Measurements from ENCODE around the gene MAP3K4. TPM values are rescaled to one million over a fixed set of nuclear protein-coding genes. Genes with fewer than 3 reads are reported as not detected.
A peak's percentile ranks its signal among the peaks of the same experiment; 100 is the strongest.

Gene MAP3K4
- total RNA-seq, 2 donors from 2014 or later: 40.7 to 43.2 TPM

- DNase-seq (no peak), ATAC-seq (no peak)
- intact Hi-C loops (cut with DNase I, micrococcal nuclease): loop anchor here in 1 of 2 donors (10.0 kb wide), 1 partner anchor 61 kb away; no protein-coding TSS in a partner anchor
These were observed 4.6 kb downstream of the MAP3K4 start for GRCh38 chr6:160996131-160996601.

- no peak for ATAC-seq
- no peak for DNase-seq
- intact Hi-C loops (cut with DNase I, micrococcal nuclease): loop anchor here in 1 of 2 donors (10.0 kb wide), 1 partner anchor 63 kb away; no protein-coding TSS in a partner anchor
These were observed 6.6 kb downstream of the MAP3K4 start for GRCh38 chr6:160998217-160998616.

- intact Hi-C loops (cut with DNase I, micrococcal nuclease): loop anchor here in 1 of 2 donors (10.0 kb wide), 1 partner anchor 64 kb away; no protein-coding TSS in a partner anchor
- ATAC-seq (no peak), DNase-seq (no peak)
These were observed 7.2 kb downstream of the MAP3K4 start for GRCh38 chr6:160998766-160999165.

GRCh38 chr6:160999516-160999915, 7.9 kb downstream of the MAP3K4 start:
- no peak for DNase-seq
- ATAC-seq: no peak
- intact Hi-C loops (cut with DNase I, micrococcal nuclease): loop anchor here in 1 of 2 donors (10.0 kb wide), 1 partner anchor 65 kb away; no protein-coding TSS in a partner anchor

- no peak for DNase-seq
- no peak for ATAC-seq
- intact Hi-C loops (cut with DNase I, micrococcal nuclease): no loop called here
These were observed 9.1 kb downstream of the MAP3K4 start for GRCh38 chr6:161000632-161001031.

- intact Hi-C loops (cut with DNase I, micrococcal nuclease): no loop called here
- no peak for DNase-seq
- ATAC-seq: peak; percentile 56
These were observed 9.9 kb downstream of the MAP3K4 start for GRCh38 chr6:161001421-161001820.

GRCh38 chr6:161003336-161003735, 11.8 kb downstream of the MAP3K4 start:
- intact Hi-C loops (cut with DNase I, micrococcal nuclease): no loop called here
- ATAC-seq: no peak
- DNase-seq: no peak

GRCh38 chr6:161008245-161008644, 16.7 kb downstream of the MAP3K4 start:
- ATAC-seq (no peak), DNase-seq (no peak)
- intact Hi-C loops (cut with DNase I, micrococcal nuclease): no loop called here

- DNase-seq: no peak
- no peak for ATAC-seq
- intact Hi-C loops (cut with DNase I, micrococcal nuclease): no loop called here
These were observed 18.4 kb downstream of the MAP3K4 start for GRCh38 chr6:161009991-161010390.

- intact Hi-C loops (cut with DNase I, micrococcal nuclease): no loop called here
- DNase-seq (no peak), ATAC-seq (no peak)
These were observed 18.8 kb downstream of the MAP3K4 start for GRCh38 chr6:161010418-161010817.

- no peak for ATAC-seq
- no peak for DNase-seq
These were observed 20.2 kb downstream of the MAP3K4 start for GRCh38 chr6:161011492-161012480.

GRCh38 chr6:161013695-161014094, 22.1 kb downstream of the MAP3K4 start:
- intact Hi-C loops (cut with DNase I, micrococcal nuclease): no loop called here
- ATAC-seq (peak; percentile 24), DNase-seq (no peak)

More at GRCh38 chr6:161011492-161012480, 20.2 kb downstream of the MAP3K4 start:
- intact Hi-C loops (cut with DNase I, micrococcal nuclease): no loop called here

- intact Hi-C loops (cut with DNase I, micrococcal nuclease): no loop called here
- ATAC-seq: no peak
- no peak for DNase-seq
These were observed 26.4 kb downstream of the MAP3K4 start for GRCh38 chr6:161017766-161018564.

- DNase-seq: no peak
- intact Hi-C loops (cut with DNase I, micrococcal nuclease): no loop called here
- ATAC-seq: peak; percentile 49
These were observed 27.8 kb downstream of the MAP3K4 start for GRCh38 chr6:161019324-161019839.

GRCh38 chr6:161021543-161021942, 30.0 kb downstream of the MAP3K4 start:
- DNase-seq (no peak), ATAC-seq (no peak)
- intact Hi-C loops (cut with DNase I, micrococcal nuclease): no loop called here

- no peak for DNase-seq
- intact Hi-C loops (cut with DNase I, micrococcal nuclease): no loop called here
- ATAC-seq: no peak
These were observed 30.6 kb downstream of the MAP3K4 start for GRCh38 chr6:161021998-161022743.

- intact Hi-C loops (cut with DNase I, micrococcal nuclease): no loop called here
- ATAC-seq (no peak), DNase-seq (no peak)
These were observed 31.7 kb downstream of the MAP3K4 start for GRCh38 chr6:161023316-161023715.

GRCh38 chr6:161024364-161024920, 32.9 kb downstream of the MAP3K4 start:
- intact Hi-C loops (cut with DNase I, micrococcal nuclease): no loop called here
- ATAC-seq (no peak), DNase-seq (no peak)

Data from left colon (tissue), 2 donors.